ENCODE results near the gene DDX31.

GRCh38 chr9:132698989-132699388 is 29.2 kb upstream of the DDX31 start:
- TF ChIP-seq POLR2A (IDR thresholded peaks at IDR 0.05): no peak
- TF ChIP-seq, protein P1, sequence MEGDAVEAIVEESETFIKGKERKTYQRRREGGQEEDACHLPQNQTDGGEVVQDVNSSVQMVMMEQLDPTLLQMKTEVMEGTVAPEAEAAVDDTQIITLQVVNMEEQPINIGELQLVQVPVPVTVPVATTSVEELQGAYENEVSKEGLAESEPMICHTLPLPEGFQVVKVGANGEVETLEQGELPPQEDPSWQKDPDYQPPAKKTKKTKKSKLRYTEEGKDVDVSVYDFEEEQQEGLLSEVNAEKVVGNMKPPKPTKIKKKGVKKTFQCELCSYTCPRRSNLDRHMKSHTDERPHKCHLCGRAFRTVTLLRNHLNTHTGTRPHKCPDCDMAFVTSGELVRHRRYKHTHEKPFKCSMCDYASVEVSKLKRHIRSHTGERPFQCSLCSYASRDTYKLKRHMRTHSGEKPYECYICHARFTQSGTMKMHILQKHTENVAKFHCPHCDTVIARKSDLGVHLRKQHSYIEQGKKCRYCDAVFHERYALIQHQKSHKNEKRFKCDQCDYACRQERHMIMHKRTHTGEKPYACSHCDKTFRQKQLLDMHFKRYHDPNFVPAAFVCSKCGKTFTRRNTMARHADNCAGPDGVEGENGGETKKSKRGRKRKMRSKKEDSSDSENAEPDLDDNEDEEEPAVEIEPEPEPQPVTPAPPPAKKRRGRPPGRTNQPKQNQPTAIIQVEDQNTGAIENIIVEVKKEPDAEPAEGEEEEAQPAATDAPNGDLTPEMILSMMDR (IDR thresholded peaks at IDR 0.05): no peak

Data from lower leg skin (tissue), 3 donors.